Fibroblast of skin of back (primary cell): ENCODE results near the gene OLIG3. TPM values are rescaled to one million over a fixed set of nuclear protein-coding genes. Genes with fewer than 3 reads are reported as not detected.

Source experiments
- DNase-seq: peaks from one replicate; pipeline ENCODE4 v3.0.0-alpha.2; 2013
- polyA plus RNA-seq, 2 experiments: library from polyadenylated mRNA; unstranded; fragments of 120-200 nt; gene quantifications; one replicate each; pipeline ENCODE4 v1.2.1, GENCODE V29; 2013; ENCODE audit not compliant: insufficient read length in 2 of 2

OLIG3 gene
- polyA plus RNA-seq (2013, experiment 1 of 2; ENCODE audit: insufficient read length), result not detected
- polyA plus RNA-seq (2013, experiment 2 of 2; ENCODE audit: insufficient read length), result not detected

DNA sequence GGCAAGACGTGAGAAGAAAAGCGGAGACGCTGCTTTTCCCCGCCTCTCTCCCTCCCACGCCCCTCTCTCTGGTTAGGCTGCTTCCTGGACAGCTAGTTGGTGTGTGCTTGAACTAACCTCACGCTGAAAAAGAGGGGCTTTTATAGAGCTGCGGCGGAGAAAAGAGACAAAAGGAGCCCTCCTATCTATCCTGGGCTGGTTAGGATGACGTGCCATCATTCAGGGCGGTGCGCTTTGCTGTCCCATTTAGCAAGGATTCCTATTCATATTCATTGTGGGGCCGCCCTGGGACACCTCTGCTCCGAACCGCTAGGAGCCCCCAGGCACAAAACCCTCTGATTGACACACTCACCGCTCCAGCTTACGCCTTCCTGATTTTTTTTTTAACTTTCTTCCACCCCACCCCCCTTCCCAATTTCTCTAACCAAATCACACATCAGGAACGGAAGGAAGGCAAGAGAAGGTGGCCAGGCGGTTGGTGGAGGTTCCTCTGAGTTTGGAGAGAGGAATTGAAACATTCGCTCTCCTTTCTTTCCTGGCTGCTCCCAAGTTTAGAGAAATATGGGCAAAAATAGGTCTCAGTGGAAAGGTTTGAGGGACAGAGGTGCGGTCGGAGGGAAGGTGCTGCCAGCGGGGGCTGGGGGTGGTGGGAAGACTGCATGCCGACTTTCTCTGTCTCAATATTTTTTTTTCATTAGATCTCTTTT, at the start of gene OLIG3:
OLIG3 (minus strand) TSS at position 114 of the 707 bp plus-strand sequence. CDS start 224 bp downstream, outside the sequence.
- DNase-seq, result no peak

DNA sequence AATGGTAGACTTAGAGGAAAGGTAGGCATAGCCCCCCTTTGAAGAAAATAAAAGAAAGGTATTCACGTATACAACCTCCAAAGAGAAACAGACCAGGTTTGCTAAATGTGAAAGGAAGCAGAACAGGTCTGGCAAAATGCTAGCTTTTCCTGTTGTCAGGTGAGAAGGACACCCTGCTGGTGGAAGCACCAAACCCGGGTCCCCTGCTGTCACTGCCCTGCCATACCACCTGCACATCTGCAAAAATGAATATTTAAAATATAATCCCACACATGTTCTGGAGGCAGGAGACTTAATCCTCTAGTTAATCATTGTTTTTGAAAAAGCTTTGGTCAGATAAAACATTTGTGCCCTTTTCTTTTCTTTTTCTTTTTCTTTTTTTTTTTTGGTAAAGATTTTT, 48.9 kb upstream of the OLIG3 start:
- DNase-seq, result no peak

DNA sequence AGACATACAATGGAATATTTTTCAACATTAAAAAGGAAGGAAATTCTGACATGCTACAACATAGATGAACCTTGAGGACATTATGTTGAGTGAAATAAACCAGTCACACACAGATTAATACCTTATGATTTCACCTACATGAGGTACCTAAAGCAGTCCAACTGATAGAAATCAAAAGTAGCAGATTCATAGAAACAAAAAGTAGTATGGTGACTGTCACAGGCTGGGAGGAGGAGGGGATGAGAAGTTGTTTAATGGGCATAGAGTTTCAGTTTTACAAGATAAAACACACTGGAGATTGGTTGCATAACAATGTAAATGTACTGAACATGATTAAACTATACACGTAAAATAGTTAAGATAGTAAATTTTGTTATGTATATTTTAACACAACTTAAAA, 48.5 kb upstream of the OLIG3 start:
- no peak for DNase-seq

DNA sequence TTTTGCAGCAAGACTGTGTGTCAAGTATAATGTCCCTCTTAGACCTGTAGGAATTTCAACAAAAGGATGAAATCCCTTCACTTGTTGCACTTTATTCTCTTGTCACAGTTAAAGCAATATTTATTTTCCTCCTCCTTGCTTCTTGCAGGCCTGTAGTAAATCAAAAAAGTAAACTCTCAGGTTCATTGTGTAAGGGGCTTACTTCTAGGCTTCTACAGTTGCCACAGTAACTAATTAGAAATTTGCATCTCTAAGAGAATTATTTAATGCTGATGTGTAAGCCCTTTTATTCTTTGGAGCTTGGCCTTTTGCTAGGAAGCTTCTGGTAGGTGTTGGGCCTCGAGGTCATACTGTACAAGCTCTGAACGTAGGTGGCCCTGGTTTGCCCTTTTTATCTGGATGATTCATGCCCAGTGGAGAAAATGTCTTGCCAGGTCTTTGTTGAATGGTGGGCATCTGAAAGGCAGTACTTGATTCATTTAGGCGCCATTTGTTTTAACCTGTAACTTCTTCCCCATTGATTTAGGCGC, 47.4 kb upstream of the OLIG3 start:
- DNase-seq, result no peak

DNA sequence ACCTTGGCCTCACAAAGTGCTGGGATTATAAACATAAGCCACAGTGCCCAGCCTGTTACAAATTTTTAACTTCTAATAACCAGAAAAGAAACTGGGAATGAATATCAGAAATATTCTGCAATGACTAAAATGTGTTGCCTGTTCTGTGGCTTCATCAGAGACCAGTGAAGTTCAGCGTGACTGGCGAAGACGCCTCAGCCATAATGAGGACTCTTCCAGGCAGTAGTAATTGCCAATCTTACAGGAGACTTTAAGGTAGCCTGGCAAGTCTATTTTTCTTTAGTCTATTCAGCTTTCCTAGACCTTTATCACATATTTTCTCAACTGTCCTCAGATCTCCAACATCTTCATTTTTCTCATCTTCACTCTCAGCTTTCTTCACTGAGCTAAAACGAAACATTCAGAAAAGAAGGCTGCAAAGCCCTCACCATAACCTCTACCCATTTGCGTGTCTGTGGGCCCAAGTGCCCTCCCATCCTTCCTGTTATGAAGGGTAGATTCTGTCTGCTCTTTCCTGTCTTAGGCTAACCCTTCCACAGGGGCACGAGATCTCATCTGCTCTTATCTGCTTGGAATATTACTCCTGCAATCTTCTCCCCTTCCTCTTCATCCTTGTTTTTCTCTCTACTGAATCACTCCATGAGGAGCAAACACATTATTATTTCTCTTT, 42.0 kb upstream of the OLIG3 start:
- no peak for DNase-seq

DNA sequence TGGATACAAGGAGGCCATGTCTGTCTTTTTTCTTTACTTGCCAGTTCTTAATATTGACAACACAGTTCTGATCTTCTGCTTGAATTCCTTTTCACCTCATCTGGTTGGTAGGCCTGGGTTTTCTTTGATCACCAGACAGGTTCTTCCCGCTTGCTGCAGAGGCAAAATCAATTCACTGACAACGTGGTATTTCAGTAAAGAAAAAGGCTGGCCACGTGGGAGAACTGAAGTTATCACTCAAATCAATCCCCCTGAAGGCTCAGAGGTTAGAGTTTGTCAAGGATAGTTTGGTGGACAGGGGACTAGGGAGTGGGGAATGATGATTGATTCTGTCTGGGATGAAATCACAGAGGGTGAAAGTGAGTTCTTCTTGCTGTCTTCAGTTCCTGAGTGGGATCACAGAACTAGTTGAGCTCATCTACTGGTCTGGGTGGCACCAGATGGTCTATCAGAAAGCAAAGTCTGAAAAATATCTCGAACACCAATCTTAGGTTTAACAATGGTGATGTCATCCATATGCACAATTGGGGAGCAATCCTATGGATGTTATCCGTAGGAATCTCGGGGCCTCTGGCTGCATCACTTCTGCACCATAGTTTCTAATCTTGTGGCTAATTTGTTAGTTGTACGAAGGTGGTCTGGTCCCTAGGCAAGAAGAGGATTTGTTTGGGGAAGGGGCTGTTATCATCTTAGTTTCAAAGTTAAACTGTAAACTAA, 37.3 kb upstream of the OLIG3 start:
- no peak for DNase-seq

DNA sequence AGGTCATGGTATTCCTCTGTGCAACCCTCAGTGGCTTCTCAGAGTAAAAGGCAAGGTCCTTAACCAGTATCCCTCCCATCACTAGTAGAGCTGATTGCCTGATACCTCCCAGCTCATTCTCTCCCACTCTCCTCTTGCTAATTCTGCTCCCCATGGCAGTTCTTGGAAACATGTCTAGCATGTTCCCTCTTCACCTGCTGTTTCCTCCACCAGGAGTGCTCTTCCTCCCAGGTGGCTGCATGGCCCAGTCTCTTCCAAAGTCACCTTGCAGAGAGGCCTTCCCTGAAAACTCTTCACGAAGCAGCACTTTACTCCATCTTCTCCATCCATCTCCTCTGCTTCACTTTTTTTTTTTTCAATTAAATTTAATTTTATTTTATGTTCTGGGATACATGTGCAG, 36.2 kb upstream of the OLIG3 start:
- DNase-seq, result no peak

DNA sequence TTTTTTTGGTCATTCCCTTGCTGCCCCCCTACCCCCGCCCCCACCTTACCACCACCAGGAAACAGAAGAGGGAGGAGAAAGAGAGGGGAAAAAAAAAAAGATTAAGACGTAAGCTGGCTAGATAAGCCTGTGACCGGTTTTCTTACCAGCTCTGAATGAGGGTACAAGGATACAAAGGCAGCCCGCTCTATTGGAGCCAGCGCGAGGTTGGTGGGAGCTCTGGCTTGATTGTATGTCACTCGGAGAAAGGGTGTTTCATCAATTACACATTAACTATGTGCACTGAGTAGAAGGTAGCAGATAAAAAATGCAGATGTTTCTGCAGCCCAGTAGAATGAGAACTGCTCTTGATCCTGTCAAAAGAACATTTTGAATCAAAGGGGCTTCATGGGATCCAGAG, 28.6 kb upstream of the OLIG3 start:
- no peak for DNase-seq

DNA sequence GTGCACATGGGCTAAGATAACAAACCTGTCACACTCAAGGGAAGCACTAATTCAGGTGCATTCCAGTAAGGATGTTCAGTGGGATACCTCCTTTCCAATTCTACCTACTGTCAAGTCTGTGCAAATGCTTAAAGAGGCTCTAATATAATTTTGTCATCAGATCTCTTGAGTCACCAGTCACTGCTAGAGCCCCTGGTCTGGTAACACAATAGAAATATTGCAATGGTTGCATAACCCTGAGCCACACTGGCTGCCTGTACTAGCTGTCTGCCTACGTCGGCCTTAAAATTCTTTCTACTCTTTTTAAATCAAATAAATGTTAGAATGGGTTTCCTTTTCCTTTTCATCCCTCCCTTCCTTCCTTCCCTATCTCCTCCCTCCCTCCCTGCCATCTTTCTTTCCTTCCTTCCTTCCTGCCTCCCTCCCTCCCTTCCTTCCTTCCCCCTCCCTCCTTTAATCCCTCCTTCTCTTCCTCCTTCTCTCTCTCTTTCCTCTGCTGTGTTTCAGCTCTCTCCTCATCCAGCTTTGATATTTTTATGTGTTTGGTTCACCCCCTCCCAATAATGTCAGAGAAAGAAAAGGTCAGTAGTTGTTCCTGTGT, 28.1 kb upstream of the OLIG3 start:
- DNase-seq, result no peak

DNA sequence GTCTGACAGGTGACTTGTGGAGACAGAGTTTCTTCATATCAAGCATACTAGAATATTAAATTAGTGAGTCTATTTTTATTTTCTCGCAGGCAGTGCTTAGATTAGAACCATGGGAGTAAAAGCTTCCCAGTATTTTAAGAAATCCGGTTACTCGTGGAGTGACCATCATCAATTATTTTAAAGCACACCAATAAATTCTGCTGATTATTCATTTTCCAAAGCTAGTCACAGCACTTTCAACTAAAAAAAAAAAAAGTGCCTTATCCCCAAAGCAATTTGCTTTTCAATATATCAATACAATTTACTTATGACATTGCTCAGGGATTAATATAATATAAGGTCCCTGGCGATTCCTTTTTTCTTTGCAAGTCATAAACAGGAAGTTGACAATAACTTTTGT, 26.3 kb upstream of the OLIG3 start:
- no peak for DNase-seq

DNA sequence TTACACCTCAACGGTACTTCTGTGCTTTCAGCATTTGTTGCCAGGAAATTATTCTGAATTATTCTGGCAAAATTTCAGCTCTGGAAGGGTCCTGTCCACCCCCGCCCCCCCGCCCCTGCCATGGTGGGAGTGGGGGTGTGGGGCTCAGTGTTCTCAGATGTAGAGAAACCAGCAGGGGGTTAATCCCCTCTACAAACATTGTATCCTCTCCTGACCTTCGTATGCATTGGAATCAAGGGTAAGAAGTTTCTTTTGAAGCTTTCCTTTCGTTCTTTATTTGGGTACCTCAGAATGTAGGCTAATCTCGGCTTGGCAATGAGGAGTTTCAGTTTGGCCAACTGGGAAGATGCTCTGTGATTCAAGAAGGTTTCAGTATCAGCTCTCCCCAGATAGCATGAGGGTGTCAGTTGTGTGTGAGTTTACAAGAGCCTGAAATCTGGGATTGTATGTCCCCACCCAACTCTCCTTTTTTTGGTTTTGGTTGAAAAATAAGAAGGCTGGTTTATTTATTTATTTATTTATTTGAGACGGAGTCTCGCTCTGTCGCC, 25.5 kb upstream of the OLIG3 start:
- DNase-seq, result no peak

DNA sequence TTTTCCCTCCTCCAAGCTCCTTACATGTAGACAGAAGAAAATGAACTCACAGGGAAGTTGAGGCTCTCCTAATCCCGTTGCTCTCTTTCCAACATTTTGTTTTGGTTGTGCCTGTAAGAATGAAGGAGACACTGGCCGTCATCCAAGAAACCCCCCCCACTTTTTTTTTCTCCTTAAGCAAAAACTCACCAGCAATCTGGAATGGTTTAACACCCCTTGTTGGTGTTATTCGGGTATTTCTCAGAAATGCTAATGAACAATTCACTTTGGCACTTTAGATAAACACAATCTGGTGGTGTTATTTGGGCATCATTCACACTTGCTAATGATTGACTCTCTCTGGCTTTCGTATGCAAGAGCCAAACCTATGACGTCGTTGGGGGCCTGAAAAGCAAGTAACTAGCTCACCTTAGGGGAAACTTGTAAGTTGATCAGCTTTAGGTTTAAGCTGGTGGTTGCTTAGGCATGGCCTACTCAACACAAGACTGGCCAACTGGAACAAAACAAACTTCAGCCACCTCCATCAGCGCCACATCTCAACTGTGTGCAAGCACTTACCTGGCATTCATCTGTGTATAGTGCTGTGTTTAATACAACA, 24.3 kb upstream of the OLIG3 start:
- DNase-seq, result no peak

DNA sequence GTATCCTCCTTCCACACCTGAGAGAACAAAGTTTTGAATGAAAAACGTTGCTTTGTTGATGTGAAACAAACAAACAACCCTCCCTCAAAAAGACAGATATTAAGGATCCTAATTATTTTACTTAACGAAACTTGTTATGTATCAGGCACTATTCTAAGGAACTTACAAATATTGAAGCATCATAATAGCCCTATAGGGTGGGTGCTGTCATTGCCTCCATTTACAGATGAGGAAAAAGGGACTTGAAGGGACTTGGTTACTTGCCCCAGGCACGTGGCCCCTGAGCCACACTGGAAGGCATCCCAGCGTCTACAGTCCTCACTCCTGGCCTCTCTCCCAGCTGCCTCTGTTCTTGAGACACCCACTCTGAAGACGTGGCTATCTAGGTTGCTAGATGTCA, 20.2 kb upstream of the OLIG3 start:
- no peak for DNase-seq

DNA sequence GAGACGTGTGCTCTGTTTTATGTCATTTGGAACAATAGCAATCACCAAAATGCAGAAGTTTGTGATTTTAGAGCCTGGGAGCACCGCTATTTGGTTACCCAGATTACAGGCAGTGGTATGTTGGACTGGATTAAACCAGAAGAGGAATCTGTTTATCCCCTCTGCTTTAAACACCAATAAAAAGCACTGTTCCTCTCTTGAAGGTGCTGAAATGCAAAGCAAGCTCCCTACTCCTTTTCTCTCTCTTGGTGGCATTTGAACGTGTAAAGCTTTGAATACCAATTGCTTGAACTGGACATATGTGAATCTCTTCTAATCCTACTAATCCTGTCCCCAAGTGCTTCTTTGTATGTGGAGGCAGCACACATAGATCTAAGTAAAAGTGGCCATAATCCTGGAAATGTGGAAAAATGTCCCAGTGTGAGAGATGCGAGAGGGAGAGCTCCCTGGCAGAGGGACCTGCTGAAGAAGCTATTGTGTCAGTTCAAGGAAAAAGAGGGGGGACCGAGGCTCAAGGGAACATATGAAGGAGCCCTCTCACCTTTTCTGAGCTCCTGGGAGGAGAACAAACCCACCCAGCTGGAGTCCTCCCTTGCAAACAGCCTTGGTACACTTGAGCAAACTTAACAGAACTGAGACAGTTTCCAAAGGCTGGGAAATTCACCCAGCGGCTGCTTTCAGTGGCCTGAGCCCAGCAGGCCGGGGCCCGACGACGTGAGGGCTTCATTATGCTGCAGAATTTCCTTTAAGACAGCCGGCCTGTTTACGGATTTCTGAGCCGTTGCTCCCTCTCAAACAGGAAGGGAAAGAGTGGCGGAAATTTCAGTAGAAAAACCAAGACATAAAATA, 18.8 kb upstream of the OLIG3 start:
- no peak for DNase-seq

DNA sequence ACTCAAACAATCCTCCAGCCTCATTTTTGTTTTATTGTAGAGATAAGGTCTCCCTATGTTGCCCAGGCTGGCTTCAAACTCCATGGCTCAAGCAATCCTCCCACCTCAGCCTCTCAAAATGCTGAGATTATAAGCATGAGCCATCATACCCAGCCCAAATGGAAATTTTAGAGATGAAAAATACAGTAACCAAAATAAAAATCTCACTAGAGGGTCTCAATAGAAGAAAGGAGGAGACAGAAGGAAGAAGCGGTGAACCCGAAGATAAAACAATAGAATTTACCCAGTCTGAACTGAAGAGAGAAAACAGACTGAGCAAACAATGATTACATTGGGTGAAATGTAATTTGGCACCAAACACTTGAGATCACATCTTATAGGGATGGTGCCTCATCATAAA, 16.7 kb upstream of the OLIG3 start:
- no peak for DNase-seq

DNA sequence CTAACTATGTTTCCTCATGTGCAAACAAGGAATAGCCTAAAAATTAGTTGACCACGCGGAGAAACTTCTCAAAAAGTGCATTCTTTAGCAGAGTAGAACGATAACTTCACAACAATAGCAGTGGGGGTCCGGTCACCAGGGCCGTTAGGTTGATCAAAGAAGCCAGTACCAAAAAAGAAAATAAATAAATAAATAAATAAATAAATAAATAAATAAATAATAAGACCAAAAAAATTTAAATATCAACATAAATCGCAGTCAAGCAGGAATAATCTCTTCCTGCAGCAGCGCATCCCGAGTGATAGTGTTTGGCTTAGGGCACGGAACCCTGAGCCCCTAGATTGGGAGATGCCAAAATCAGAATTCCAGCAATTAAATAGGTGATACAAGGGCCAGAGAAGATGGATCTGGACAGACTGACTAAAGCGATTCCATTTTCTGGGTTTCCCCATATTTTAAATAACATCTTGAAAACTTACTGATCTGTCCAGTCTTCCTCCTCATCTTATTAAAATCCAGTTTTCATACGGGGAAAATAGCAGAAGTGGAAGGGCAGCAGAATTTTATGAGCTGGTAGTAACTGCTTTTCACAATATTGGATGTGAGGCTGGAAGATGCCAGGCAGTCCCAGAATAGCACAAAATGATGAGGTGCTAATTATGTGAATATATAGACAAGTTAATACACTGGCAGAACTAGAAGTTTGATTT, 4.4 kb upstream of the OLIG3 start:
- DNase-seq, result no peak

DNA sequence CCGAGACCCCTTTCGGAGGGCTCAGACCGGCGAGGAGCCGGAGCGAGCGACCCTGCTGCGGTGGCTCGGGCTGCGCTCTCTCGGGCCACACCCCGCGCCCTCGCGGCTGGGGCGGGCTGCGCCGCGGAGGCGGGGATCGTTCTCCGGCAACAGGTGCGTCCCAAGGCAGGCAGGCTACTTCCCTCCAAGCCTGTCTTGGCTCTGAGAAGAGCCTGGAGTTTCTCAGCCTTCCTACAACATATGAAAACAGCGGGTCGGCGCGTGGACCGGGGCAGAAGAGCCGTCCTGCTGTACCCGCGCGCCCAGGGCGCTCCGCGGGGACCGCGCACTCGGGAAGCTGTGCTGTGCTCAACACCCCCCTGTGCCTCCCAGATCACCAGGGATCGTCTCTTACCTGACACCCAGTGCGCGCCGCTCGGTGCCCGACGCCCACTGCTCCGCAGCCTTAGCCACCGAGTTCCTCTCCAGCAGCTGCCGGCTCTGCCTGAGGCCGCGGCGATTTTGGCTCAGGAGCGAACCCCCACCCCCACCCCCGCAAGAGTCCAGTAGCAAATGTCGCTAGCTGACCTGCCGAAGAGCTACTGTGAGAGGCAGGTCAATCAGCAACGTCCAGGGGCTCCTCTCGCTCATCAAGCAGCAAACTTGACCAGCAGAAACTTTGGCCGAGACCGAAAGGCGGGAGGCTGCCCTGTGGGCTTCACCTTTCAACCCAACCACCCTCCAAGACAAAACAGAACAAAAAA, 3.7 kb upstream of the OLIG3 start:
- no peak for DNase-seq

DNA sequence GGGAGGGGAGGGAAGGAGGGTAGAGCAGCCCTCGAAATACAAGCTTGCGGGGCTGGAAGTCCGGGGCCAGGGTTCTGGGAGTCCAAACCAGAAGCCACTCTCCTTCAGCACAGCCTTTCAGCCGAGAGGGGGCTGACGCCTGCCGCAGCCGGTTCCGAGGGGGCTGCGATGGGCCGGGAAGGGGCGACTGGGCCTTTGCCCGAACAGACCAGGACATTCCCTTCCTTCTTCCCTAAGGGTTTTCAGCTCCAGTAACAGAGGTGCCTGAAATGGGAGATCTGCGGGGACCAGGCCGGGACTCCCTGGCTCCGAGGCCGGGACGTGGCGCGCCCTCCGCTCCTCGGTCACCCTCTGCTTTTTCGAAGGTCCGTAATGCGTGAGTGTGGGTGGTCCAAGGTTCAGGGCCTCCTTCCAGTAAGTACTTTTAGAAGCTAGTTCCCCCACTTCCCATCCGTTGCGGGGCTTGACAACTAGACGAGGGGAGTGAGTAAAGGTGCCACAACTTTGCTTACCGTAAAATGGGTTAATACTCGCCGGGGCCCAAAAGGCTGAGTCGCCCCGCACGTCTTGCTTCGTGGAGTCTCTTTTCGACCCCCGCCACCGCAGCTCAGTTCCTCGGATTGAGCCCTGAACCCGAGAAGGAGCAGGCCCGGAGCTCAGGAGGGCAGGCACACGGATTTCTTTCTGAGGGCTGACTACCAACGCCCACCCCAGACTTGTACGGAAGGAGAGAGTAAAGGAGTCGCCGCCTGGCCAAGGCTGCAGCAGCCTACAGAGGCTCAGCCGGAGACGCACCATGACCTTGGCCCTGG, 2.9 kb upstream of the OLIG3 start:
- no peak for DNase-seq

DNA sequence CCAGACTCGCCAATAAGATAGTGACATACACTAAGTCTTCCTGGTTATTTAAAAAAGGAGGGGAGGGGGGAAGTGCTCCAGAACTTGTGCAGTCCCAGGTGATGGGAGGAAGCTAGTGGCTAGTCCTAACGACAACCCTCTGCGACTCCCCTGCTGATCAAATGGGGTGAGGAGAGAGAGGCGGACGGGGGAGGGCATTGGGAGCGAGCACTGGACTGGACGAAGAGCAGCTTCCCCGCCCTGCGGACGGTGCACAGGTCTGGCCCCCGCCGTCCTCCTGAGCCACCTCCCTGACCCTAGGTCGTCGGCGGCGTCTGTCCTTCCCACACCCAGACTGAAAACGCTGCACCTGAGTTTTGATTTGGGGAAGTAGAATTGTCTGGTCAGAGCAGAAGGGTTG, 2.2 kb upstream of the OLIG3 start:
- DNase-seq, result no peak
